ENCODE data around the gene CEACAM1.
"Not testable (repeated sequence)": the region's sequence is repeated elsewhere in the genome, so short reads cannot be mapped to it uniquely, and the experiment has no call there.

CEACAM1 gene

DNA sequence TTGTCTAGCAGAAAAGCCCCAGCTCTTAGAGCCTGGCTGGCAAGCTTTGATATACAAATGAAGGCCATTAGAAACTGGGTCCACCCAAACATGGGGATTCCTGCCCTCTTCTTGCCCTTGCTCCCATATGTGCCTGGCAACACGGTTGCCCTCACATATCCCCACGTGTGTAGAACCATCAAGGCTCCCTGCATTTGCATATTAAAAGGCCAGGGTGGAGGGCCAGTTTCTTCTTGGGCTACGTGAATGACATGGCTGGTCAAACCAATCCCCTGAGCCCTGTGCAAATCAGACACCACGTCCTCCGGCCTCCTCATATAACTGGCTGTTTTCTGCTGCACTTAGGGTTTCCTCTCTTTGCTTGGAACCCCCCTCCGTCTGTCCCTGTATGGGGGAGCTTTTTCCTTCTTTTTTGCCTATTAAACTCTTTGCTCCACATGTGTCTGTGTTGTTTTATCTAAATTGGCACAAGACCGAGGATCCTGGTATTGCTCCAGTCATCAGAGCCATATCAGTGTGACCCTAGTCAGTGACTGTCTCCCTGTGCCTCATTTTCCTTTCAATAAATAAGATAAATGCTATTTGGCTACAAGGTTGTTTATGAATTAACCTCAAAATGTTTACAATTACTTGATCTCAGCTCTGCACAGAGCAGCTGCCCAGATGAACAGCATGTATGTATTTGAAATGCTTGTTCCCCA, 30.3 kb upstream of the CEACAM1 start:
- Histone ChIP-seq H3K27me3 (ENCODE audit: control insufficient read depth, insufficient read depth, low read length) (peaks cover 80% of the 10 kb centered on the region), H3K9ac (ENCODE audit: low read depth, low read length) (no peak overlapping the region)

DNA sequence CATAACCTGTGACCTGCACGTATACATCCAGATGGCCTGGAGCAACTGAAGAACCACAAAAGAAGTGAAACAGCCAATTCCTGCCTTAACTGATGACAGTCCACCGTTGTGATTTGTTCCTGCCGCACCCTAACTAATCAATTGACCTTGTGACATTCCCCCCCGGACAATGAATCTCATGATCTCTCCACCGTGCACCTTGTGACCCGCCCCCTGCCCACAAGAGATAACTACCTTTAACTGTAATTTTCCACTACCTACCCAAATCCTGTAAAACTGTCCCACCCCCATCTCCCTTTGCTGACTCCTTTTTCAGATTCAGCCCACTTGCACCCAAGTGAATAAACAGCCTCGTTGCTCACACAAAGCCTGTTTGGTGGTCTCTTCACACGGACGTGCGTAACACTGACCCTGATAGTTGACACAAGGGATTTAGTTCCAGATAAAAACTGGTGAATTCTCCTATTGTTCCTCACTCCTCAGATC, 29.1 kb upstream of the CEACAM1 start:
- H3K27me3 ChIP-seq (ENCODE audit: control insufficient read depth, insufficient read depth, low read length): peaks cover 79% of the 10 kb centered on the region
- not testable (repeated sequence) for H3K4me1 ChIP-seq (ENCODE audit: control insufficient read depth, insufficient read depth, low read length); H3K4me3 ChIP-seq (ENCODE audit: low read length); H3K36me3 ChIP-seq (ENCODE audit: insufficient read depth, low read length); H3K9ac ChIP-seq (ENCODE audit: low read depth, low read length); H3K4me2 ChIP-seq (ENCODE audit: low read length); H3K9me3 ChIP-seq (replicated peaks; ENCODE audit: low read length)

More for the DNA sequence above, 30.3 kb upstream of the CEACAM1 start:
- Histone ChIP-seq H3K9me3 (replicated peaks; ENCODE audit: low read length) (no peaks in the 10 kb centered on the region), H3K4me3 (ENCODE audit: low read length) (no peak overlapping the region), H3K36me3 (ENCODE audit: insufficient read depth, low read length) (no peaks in the 10 kb centered on the region), H3K4me1 (ENCODE audit: control insufficient read depth, insufficient read depth, low read length) (no peaks in the 10 kb centered on the region), H3K4me2 (ENCODE audit: low read length) (no peak overlapping the region)

DNA sequence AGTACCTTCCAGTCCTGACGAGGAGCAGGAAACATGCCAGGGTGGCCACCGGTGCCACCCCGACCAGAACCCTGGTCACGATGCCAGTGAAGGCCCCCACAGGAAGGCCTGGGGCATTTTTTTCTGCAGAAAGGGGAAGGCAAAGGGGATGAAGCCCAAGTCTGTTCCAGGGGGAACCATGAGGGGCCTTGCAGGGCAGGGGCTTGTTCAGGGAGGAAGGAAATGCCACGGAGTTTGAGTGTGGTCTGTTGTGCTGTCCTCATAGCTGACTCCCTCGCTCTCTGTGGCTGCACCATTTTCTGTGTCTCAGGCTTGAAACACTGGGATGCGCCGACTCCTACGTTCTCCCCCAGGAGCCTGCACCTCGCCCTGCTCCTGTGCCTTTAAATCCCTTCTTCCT, 27.5 kb upstream of the CEACAM1 start:
- no peak overlapping the region for H3K4me2 ChIP-seq (ENCODE audit: low read length)
- no peaks in the 10 kb centered on the region for H3K36me3 ChIP-seq (ENCODE audit: insufficient read depth, low read length)
- no peak overlapping the region for H3K9ac ChIP-seq (ENCODE audit: low read depth, low read length)
- no peak overlapping the region for H3K4me3 ChIP-seq (ENCODE audit: low read length)
- peaks cover 73% of the 10 kb centered on the region for H3K27me3 ChIP-seq (ENCODE audit: control insufficient read depth, insufficient read depth, low read length)
- H3K4me1 ChIP-seq (ENCODE audit: control insufficient read depth, insufficient read depth, low read length): no peaks in the 10 kb centered on the region
- no peaks in the 10 kb centered on the region for H3K9me3 ChIP-seq (replicated peaks; ENCODE audit: low read length)

DNA sequence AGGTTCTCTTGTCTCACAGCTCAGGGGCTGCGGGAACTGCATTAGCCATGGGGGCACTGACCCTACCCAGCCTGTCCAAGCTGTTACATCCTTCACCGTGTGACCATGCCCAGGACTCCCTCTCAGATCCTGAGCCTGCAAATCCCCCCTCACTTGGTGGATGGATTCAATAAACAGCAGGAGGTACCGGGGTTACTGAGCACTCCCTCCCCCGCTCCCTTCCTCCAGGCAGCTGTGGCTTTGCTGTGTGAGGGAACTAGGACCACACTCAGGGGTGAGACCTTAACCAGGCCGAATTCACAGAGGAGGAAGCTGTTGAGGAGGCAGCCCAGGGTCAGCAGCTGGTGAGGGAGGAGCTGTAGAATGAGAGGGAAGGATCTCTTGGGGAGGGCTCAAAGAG, 27.0 kb upstream of the CEACAM1 start:
- no peaks in the 10 kb centered on the region for H3K4me1 ChIP-seq (ENCODE audit: control insufficient read depth, insufficient read depth, low read length)
- H3K27me3 ChIP-seq (ENCODE audit: control insufficient read depth, insufficient read depth, low read length): peaks cover 71% of the 10 kb centered on the region
- no peak overlapping the region for H3K4me2 ChIP-seq (ENCODE audit: low read length)
- no peaks in the 10 kb centered on the region for H3K36me3 ChIP-seq (ENCODE audit: insufficient read depth, low read length)
- H3K9ac ChIP-seq (ENCODE audit: low read depth, low read length): no peak overlapping the region
- no peak overlapping the region for H3K4me3 ChIP-seq (ENCODE audit: low read length)
- no peaks in the 10 kb centered on the region for H3K9me3 ChIP-seq (replicated peaks; ENCODE audit: low read length)

DNA sequence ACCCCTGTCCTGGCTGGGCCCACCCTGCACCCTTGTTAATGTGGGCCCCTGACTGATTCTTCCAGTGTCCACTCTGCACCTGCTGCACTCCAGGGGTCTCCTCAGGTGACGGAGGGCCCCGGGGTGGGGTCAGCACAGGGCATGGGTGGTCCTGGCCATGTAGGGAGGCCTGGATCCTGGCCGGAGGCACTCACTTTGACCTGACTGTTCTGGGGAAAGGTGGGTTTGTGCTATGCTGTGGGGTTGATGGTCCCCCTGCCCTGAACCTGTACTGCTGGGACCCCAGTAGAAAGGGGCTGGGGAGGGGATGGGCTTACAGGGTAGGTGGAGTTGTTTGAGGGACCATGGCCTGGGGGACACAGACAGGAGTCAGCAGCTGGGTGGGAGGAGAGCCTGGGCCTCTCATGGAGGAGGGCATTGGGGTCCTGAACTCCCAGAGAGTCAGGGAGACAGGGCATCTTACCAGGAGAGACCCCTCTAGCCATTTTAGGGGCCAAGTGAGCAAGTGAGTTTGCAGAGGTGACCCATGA, 25.8 kb upstream of the CEACAM1 start:
- Histone ChIP-seq H3K4me1 (ENCODE audit: control insufficient read depth, insufficient read depth, low read length) (no peaks in the 10 kb centered on the region), H3K9ac (ENCODE audit: low read depth, low read length) (no peak overlapping the region), H3K9me3 (replicated peaks; ENCODE audit: low read length) (no peaks in the 10 kb centered on the region), H3K27me3 (ENCODE audit: control insufficient read depth, insufficient read depth, low read length) (peaks cover 62% of the 10 kb centered on the region), H3K36me3 (ENCODE audit: insufficient read depth, low read length) (no peaks in the 10 kb centered on the region), H3K4me3 (ENCODE audit: low read length) (no peak overlapping the region), H3K4me2 (ENCODE audit: low read length) (no peak overlapping the region)

DNA sequence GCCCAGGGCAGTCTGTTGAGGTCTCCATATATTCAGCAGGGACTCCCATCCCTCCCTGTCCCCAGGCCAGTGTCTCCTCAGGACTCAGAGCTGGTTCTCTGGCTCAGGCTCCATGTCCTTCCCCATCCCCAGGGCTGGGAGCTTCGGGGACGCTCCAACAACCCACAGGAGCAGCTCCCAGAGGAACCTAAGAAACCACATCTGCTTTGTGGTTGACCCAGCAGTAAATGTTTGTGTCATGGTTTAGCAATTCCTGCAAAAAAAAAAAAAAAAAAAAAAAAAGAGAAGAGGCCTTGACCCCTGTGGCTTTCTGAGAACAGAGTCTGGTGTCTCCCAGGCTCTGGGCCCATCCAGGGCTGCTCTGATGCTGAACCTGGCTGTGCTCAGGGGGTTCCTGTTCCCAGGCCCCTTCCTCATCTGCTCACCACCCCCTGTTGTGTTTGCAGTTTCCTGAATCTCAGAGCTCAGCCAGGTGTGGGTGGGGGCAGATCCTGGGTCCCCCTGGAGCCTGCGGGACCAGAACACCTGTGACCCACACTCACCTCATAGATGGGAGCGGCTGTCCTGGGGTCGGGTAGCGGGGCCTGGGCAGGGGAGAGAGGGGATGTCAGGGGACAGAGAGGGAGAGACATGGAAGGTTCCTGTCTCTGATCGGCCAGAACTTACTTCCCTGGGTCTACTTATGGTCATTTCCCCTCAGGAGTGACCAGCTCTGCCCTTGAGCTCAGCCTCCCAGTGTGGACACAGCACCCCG, 25.2 kb upstream of the CEACAM1 start:
- Histone ChIP-seq H3K36me3 (ENCODE audit: insufficient read depth, low read length) (no peaks in the 10 kb centered on the region), H3K4me3 (ENCODE audit: low read length) (no peak overlapping the region), H3K4me2 (ENCODE audit: low read length) (no peak overlapping the region), H3K27me3 (ENCODE audit: control insufficient read depth, insufficient read depth, low read length) (peaks cover 56% of the 10 kb centered on the region), H3K4me1 (ENCODE audit: control insufficient read depth, insufficient read depth, low read length) (no peaks in the 10 kb centered on the region), H3K9me3 (replicated peaks; ENCODE audit: low read length) (no peaks in the 10 kb centered on the region), H3K9ac (ENCODE audit: low read depth, low read length) (no peak overlapping the region)

DNA sequence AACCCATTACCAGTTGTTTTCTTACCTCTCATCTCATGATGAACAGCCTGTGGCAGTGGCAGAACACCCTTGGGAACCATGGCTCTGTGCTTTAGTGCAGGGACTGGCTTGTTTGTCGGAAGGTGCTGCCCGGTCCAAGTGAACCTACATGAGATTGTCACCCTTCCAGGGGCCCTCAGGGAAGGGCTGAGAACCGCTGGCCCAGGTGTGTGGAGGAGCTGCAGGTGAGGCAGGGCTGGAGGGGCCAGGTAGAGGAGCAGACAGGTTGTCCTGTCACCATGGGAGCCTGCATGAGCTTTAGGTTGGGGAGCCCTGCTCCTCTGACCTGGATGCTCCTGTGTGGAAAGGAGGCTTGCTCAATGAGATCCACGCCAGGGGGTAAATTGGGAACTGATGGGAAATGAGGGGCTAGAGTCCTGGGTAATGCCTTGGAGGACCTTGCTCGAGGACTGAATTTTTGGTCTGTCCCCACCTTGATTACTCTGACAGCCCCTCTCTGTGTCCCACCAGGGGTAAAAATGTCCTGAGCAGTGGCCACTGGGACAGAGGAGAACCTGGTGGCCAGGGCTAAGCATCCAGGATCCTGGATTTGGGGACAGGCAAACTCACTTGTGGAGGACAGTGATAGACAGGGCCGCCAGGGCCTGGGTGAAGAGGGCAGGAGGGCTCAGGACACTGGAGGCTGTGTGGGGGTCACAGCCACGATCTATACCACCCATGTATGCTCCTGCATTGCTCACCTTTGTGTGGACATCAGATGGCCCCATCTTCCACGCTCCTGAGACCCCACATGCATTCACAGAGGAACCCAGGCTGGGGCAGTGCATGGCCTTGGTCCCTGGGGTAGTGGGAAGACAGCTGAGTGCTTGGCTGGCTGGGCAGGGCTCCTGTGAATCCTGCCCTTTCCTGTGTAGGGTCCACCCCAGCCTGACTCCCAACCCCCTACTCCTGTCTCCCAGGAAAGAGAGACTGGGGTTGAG, 24.1 kb upstream of the CEACAM1 start:
- Histone ChIP-seq H3K9ac (ENCODE audit: low read depth, low read length) (no peak overlapping the region), H3K4me3 (ENCODE audit: low read length) (no peak overlapping the region), H3K27me3 (ENCODE audit: control insufficient read depth, insufficient read depth, low read length) (peaks cover 57% of the 10 kb centered on the region), H3K36me3 (ENCODE audit: insufficient read depth, low read length) (no peaks in the 10 kb centered on the region), H3K9me3 (replicated peaks; ENCODE audit: low read length) (no peaks in the 10 kb centered on the region), H3K4me1 (ENCODE audit: control insufficient read depth, insufficient read depth, low read length) (no peaks in the 10 kb centered on the region), H3K4me2 (ENCODE audit: low read length) (no peak overlapping the region)

DNA sequence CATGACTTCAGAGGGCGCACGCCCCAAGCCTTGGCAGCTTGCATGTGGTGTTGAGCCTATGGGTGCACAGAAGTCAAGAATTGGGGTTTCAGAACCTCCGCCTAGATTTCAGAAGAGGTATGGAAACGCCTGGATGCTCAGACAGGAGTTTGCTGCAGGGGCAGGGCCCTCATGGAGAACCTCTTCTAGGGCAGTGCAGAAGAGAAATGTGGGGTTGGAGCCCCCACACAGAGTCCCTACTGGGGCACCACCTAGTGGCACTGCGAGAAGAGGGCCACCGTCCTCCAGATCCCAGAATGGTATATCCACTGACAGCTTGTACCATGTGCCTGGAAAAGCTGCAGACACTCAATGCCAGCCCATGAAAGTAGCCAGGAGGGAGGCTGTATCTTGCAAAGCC, 22.2 kb upstream of the CEACAM1 start:
- not testable (repeated sequence) for H3K4me3 ChIP-seq (ENCODE audit: low read length); H3K9me3 ChIP-seq (replicated peaks; ENCODE audit: low read length); H3K4me2 ChIP-seq (ENCODE audit: low read length); H3K9ac ChIP-seq (ENCODE audit: low read depth, low read length); H3K4me1 ChIP-seq (ENCODE audit: control insufficient read depth, insufficient read depth, low read length); H3K36me3 ChIP-seq (ENCODE audit: insufficient read depth, low read length)
- peaks cover 47% of the 10 kb centered on the region for H3K27me3 ChIP-seq (ENCODE audit: control insufficient read depth, insufficient read depth, low read length)

DNA sequence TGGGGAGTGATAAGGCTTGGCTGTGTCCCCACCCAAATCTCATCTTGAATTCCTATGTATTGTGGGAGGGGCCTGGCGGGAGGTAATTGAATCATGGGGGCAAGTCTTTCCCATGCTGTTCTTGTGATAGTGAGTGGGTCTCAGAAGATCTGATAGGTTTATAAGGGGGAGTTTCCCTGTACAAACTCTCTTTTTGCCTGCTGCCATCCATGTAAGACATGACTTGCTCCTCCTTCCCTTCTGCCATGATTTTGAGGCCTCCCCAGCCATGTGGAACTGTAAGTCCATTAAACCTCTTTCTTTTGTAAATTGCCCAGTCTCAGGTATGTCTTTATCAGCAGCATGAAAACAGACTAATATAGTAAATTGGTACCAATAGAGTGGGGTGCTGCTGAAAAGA, 20.8 kb upstream of the CEACAM1 start:
- not testable (repeated sequence) for H3K4me1 ChIP-seq (ENCODE audit: control insufficient read depth, insufficient read depth, low read length); H3K36me3 ChIP-seq (ENCODE audit: insufficient read depth, low read length); H3K4me2 ChIP-seq (ENCODE audit: low read length); H3K4me3 ChIP-seq (ENCODE audit: low read length); H3K9ac ChIP-seq (ENCODE audit: low read depth, low read length); H3K9me3 ChIP-seq (replicated peaks; ENCODE audit: low read length)
- H3K27me3 ChIP-seq (ENCODE audit: control insufficient read depth, insufficient read depth, low read length): peaks cover 37% of the 10 kb centered on the region

DNA sequence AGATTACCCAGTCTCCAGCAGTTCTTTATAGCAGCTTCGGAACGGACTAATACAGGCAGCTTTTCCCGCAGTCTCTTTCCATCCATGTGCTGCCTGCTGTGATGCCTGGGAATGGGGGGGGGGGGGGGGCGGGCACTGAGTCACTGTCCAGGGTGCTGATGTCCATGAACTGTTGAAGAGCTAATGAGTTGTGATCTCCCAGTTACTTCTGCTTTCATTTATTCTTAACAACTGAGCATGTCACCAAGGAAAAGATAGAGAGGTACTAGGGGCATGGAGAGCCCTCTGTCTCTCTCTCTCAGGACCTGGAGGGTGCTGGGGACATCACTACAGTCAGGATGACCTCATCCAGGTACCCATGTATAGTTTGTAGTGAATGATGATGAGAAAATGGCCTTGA, 20.3 kb upstream of the CEACAM1 start:
- H3K36me3 ChIP-seq (ENCODE audit: insufficient read depth, low read length): no peaks in the 10 kb centered on the region
- no peak overlapping the region for H3K4me2 ChIP-seq (ENCODE audit: low read length)
- no peaks in the 10 kb centered on the region for H3K9me3 ChIP-seq (replicated peaks; ENCODE audit: low read length)
- H3K4me1 ChIP-seq (ENCODE audit: control insufficient read depth, insufficient read depth, low read length): no peaks in the 10 kb centered on the region
- H3K27me3 ChIP-seq (ENCODE audit: control insufficient read depth, insufficient read depth, low read length): peaks cover 39% of the 10 kb centered on the region
- H3K9ac ChIP-seq (ENCODE audit: low read depth, low read length): no peak overlapping the region
- no peak overlapping the region for H3K4me3 ChIP-seq (ENCODE audit: low read length)

DNA sequence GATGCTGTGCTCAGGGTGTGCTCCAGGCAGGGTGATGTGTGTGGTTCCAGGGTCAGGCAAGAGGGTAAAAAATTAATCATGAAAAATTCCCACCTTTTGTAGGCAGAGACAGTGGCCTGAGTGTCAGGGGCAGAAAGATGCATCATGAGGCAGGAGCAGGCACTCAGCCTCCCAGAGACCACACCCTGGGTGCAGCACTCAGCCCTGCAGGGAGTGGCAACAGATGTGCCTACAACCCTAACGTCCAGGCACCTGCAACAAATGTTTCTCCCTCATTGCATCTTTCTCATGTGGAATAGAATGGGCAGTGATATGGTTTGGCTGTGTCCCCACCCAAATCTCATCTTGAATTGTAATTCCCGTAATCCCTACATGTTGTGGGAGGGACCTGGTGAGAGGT, 19.6 kb upstream of the CEACAM1 start:
- Histone ChIP-seq H3K4me2 (ENCODE audit: low read length) (no peak overlapping the region), H3K36me3 (ENCODE audit: insufficient read depth, low read length) (no peaks in the 10 kb centered on the region), H3K4me1 (ENCODE audit: control insufficient read depth, insufficient read depth, low read length) (no peaks in the 10 kb centered on the region), H3K9ac (ENCODE audit: low read depth, low read length) (no peak overlapping the region), H3K27me3 (ENCODE audit: control insufficient read depth, insufficient read depth, low read length) (peaks cover 43% of the 10 kb centered on the region), H3K9me3 (replicated peaks; ENCODE audit: low read length) (no peaks in the 10 kb centered on the region), H3K4me3 (ENCODE audit: low read length) (no peak overlapping the region)

Data from skeletal muscle satellite cell (primary cell).